K562 (cell line): Measurements from ENCODE around the gene MEFV. TPM values are rescaled to one million over a fixed set of nuclear protein-coding genes. Genes with fewer than 3 reads are reported as not detected.

Source experiments
- CREBBP ChIP-seq: IDR thresholded peaks from one replicate; pipeline ENCODE4 v1.6.1; 2012; ENCODE audit warnings: low read depth, mild to moderate bottlenecking, control low read depth, inconsistent platforms, low read length
- HNRNPH1 ChIP-seq: fragments of 200-400 bp; formaldehyde crosslinking; optimal IDR thresholded peaks from 2 replicates; pipeline ENCODE3; 2017; ENCODE audit warnings: low read depth, mild to moderate bottlenecking, low read length, moderate library complexity
- KDM4B ChIP-seq, 2 experiments: fragments of 450-650 bp in 1 of 2; sonication (generic) in 1 of 2; IDR thresholded peaks; 2 replicates each; pipeline ENCODE4 v1.6.1; 2016 to 2017; ENCODE audit warnings: borderline replicate concordance in 2 of 2, antibody characterized with exemption in 1 of 2, low read depth in 1 of 2, mild to moderate bottlenecking in 1 of 2
- MAFG ChIP-seq: fragments of 450-650 bp; conservative IDR thresholded peaks from 2 replicates; pipeline ENCODE4 v1.6.1; 2016; ENCODE audit warnings: missing genetic modification characterization, missing compliant biosample characterization
- MCM5 ChIP-seq: fragments of 450-650 bp; IDR thresholded peaks from 2 replicates; pipeline ENCODE4 v1.6.1; 2016; ENCODE audit warnings: low read depth
- MTA3 ChIP-seq: fragments of 450-650 bp; formaldehyde crosslinking; IDR thresholded peaks from 2 replicates; pipeline ENCODE4 v1.6.1; 2017; ENCODE audit warnings: mild to moderate bottlenecking, borderline replicate concordance
- PHTF2 ChIP-seq: fragments of 250-450 bp; sonication (Bioruptor Pico); IDR thresholded peaks from 2 replicates; pipeline ENCODE4 v1.5.0; 2021; ENCODE audit warnings: mild to moderate bottlenecking
- PML ChIP-seq: IDR thresholded peaks from 2 replicates; pipeline ENCODE4 v1.6.1; 2012; ENCODE audit warnings: low read length, inconsistent platforms
- RCOR1 ChIP-seq, 2 experiments: IDR thresholded peaks; 2 replicates each; pipeline ENCODE4 v1.6.1; 2012; ENCODE audit warnings: low read depth in 2 of 2, low read length in 2 of 2, borderline replicate concordance in 1 of 2, improper control_type of control experiment in 1 of 2
- RFX1 ChIP-seq: fragments of 450-650 bp; IDR thresholded peaks from 2 replicates; pipeline ENCODE4 v1.6.1; 2016; ENCODE audit warnings: mild to moderate bottlenecking, moderate library complexity
- RFX5 ChIP-seq: IDR thresholded peaks from 2 replicates; pipeline ENCODE4 v1.6.1; 2011; ENCODE audit warnings: low read depth, mild to moderate bottlenecking, improper control_type of control experiment, low read length
- SREBF1 ChIP-seq: fragments of 150-350 bp; IDR thresholded peaks from 2 replicates; pipeline ENCODE4 v1.6.1; 2014; ENCODE audit warnings: antibody characterized with exemption, low read depth, low read length, borderline replicate concordance
- TBL1XR1 ChIP-seq, 2 experiments: IDR thresholded peaks; 2 replicates each; pipeline ENCODE4 v1.6.1; 2012; ENCODE audit warnings: improper control_type of control experiment in 2 of 2, low read length in 2 of 2, mild to moderate bottlenecking in 1 of 2
- ZC3H11A ChIP-seq: IDR thresholded peaks from 2 replicates; pipeline ENCODE4 v1.6.1; 2012; ENCODE audit warnings: low read depth, low read length, improper control_type of control experiment
- ZNF224 ChIP-seq: sonication (generic); formaldehyde crosslinking; IDR thresholded peaks from 2 replicates; pipeline ENCODE4 v1.8.0; 2022; ENCODE audit warnings: mild to moderate bottlenecking, missing genetic modification reagents
- ZNF347 ChIP-seq: fragments of 450-650 bp; formaldehyde crosslinking; IDR thresholded peaks from 2 replicates; pipeline ENCODE4 v1.4.0; 2020; ENCODE audit warnings: low read depth, mild to moderate bottlenecking, moderate library complexity
- ZNF507 ChIP-seq: conservative IDR thresholded peaks from 2 replicates; pipeline ENCODE4 v1.6.1; 2017; ENCODE audit warnings: missing genetic modification characterization, missing compliant biosample characterization
- ZNF766 ChIP-seq: fragments of 200-800 bp; sonication (Bioruptor generic); conservative IDR thresholded peaks from 2 replicates; pipeline ENCODE4 v1.6.1; 2016; ENCODE audit warnings: missing genetic modification characterization, missing compliant biosample characterization
- polyA plus RNA-seq, 8 experiments: library from polyadenylated mRNA; depleted of rRNA in 4 of 8; stranded (reverse) in 5 of 8; unstranded in 3 of 8; fragments of >200 nt; fragmentation: Nextera tagmentation in 2 of 8; fragmentation: Illumina TruSeq in 1 of 8; extraction: Ambion mirVana in 2 of 8; extraction: Trizol in 1 of 8; gene quantifications; 2 replicates each; pipeline versions ENCODE4 v1.2.1 to v1.2.3, GENCODE V29; 2011 to 2014; ENCODE audit warnings: inconsistent platforms in 1 of 8, missing spikeins in 1 of 8
- total RNA-seq, 7 experiments: library from RNA; depleted of rRNA in 6 of 7; stranded (reverse); fragments of >200 nt in 6 of 7; fragmentation: Illumina TruSeq in 2 of 7; extraction: Trizol in 2 of 7; gene quantifications; 2 replicates each; pipeline versions ENCODE4 v1.2.1 to v1.2.3, GENCODE V29; 2011 to 2021; ENCODE audit warnings: low replicate concordance in 1 of 7
- TF ChIP-seq, protein P1 (sequence below): fragments of 450-650 bp; IDR thresholded peaks from 2 replicates; pipeline ENCODE4 v1.6.1; 2017; ENCODE audit warnings: antibody characterized with exemption
- TF ChIP-seq, protein P2 (sequence below): fragments of 450-650 bp; IDR thresholded peaks from 2 replicates; pipeline ENCODE4 v1.7.1; 2018; ENCODE audit warnings: mild to moderate bottlenecking, low read depth; ENCODE audit not compliant: partially characterized antibody
- TF ChIP-seq, protein P3 (sequence below): sonication (generic); formaldehyde crosslinking; IDR thresholded peaks from 2 replicates; pipeline ENCODE4 v1.9.0; 2022; ENCODE audit warnings: mild to moderate bottlenecking, missing genetic modification reagents
- TF ChIP-seq, protein P4 (sequence below): sonication (generic); IDR thresholded peaks from 2 replicates; pipeline ENCODE4 v1.6.1; 2016

Gene MEFV
- total and polyA plus RNA-seq, 9 of the 15 experiments (the other 6 are each of a cell fraction or from before 2014, with no cell fraction given), result 0.14 TPM; not detected in 8

DNA sequence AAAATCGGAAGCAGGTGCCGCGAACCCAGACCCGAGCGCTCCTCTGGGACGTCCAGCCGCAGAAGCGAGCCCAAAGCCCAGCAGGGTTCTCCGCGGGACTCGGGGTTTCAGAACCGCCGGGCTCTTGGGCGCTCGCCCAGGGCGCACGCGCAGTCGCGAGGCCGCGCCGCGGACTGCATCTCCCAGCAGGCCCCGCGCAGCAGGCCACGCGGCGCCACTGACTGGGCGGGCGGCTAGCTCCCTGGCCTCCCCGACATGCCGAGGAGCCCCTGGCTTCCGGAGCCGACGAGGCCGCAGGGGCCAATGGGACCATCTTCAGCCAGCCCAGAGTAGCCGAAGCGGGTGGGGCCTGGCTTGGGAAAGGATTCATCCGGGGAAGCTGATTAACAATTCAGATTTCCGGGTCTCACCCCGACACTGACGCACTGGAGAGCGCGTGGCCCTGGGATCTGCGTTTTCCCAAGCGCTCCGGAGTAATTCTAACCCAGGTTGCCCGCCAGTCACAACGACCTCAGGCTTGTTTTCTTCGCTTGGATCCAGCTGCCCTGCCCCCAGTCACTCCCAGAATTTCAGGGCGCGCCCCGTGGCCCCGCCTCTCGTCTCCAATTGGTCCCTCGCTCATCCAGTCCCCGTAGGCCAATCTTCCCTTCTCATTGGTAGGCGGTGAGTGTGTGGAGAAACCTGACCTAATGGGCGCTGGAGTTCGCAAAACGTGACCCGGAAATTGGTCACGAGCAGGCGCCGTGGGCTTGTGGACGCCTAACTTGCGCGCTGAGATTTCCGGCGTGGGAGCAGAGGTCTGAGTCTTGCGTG, 26.5 kb upstream of the MEFV start, which contains the start of gene ZNF263 (continued):
- peak in 1 of 2 experiments; percentile 34; a peak in 1 of 4 replicates for TF ChIP-seq KDM4B (IDR thresholded peaks at IDR 0.05; ENCODE audit: borderline replicate concordance in 2 of 2, low read depth in 1 of 2)
- no peak for TF ChIP-seq RFX5
- TF ChIP-seq MAFG, result no peak
- no peak for TF ChIP-seq ZNF347 (CRISPR knock-in tag)
- no peak for TF ChIP-seq PHTF2 (CRISPR knock-in tag)
- TF ChIP-seq SREBF1, result no peak
- TF ChIP-seq MCM5, result no peak
- peak; percentile 60; the same call in 1 of the 2 replicates for TF ChIP-seq MTA3
- TF ChIP-seq PML, result no peak; the same call in none of the 2 replicates
- TF ChIP-seq, protein P1, sequence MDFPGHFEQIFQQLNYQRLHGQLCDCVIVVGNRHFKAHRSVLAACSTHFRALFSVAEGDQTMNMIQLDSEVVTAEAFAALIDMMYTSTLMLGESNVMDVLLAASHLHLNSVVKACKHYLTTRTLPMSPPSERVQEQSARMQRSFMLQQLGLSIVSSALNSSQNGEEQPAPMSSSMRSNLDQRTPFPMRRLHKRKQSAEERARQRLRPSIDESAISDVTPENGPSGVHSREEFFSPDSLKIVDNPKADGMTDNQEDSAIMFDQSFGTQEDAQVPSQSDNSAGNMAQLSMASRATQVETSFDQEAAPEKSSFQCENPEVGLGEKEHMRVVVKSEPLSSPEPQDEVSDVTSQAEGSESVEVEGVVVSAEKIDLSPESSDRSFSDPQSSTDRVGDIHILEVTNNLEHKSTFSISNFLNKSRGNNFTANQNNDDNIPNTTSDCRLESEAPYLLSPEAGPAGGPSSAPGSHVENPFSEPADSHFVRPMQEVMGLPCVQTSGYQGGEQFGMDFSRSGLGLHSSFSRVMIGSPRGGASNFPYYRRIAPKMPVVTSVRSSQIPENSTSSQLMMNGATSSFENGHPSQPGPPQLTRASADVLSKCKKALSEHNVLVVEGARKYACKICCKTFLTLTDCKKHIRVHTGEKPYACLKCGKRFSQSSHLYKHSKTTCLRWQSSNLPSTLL, result no peak
- 0 out of 2 replicates have a peak, but pooled peaks have one; percentile 35 for TF ChIP-seq ZNF766 (CRISPR knock-in tag)
- TF ChIP-seq, protein P2, sequence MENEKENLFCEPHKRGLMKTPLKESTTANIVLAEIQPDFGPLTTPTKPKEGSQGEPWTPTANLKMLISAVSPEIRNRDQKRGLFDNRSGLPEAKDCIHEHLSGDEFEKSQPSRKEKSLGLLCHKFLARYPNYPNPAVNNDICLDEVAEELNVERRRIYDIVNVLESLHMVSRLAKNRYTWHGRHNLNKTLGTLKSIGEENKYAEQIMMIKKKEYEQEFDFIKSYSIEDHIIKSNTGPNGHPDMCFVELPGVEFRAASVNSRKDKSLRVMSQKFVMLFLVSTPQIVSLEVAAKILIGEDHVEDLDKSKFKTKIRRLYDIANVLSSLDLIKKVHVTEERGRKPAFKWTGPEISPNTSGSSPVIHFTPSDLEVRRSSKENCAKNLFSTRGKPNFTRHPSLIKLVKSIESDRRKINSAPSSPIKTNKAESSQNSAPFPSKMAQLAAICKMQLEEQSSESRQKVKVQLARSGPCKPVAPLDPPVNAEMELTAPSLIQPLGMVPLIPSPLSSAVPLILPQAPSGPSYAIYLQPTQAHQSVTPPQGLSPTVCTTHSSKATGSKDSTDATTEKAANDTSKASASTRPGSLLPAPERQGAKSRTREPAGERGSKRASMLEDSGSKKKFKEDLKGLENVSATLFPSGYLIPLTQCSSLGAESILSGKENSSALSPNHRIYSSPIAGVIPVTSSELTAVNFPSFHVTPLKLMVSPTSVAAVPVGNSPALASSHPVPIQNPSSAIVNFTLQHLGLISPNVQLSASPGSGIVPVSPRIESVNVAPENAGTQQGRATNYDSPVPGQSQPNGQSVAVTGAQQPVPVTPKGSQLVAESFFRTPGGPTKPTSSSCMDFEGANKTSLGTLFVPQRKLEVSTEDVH, result peak; percentile 88
- no peak for TF ChIP-seq RFX1
- TF ChIP-seq ZNF224, result no peak
- TF ChIP-seq HNRNPH1, result no peak
- TF ChIP-seq, protein P3, sequence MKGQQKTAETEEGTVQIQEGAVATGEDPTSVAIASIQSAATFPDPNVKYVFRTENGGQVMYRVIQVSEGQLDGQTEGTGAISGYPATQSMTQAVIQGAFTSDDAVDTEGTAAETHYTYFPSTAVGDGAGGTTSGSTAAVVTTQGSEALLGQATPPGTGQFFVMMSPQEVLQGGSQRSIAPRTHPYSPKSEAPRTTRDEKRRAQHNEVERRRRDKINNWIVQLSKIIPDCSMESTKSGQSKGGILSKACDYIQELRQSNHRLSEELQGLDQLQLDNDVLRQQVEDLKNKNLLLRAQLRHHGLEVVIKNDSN (CRISPR knock-in tag), result peak; percentile 95
- peak in 1 of 2 experiments; percentile 92; a peak in 2 of 4 replicates for TF ChIP-seq TBL1XR1 (IDR thresholded peaks at IDR 0.05; ENCODE audit: low read length in 2 of 2)
- peak in 1 of 2 experiments; percentile 79; a peak in 2 of 4 replicates for TF ChIP-seq RCOR1 (IDR thresholded peaks at IDR 0.05; ENCODE audit: borderline replicate concordance in 1 of 2, low read depth in 2 of 2, low read length in 2 of 2)
- no peak for TF ChIP-seq ZNF507 (tag)
- 0 out of 2 replicates have a peak, but pooled peaks have one; percentile 36 for TF ChIP-seq ZC3H11A
- TF ChIP-seq CREBBP, result no peak
- TF ChIP-seq, protein P4, sequence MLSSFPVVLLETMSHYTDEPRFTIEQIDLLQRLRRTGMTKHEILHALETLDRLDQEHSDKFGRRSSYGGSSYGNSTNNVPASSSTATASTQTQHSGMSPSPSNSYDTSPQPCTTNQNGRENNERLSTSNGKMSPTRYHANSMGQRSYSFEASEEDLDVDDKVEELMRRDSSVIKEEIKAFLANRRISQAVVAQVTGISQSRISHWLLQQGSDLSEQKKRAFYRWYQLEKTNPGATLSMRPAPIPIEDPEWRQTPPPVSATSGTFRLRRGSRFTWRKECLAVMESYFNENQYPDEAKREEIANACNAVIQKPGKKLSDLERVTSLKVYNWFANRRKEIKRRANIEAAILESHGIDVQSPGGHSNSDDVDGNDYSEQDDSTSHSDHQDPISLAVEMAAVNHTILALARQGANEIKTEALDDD, result peak; percentile 14; the same call in 1 of the 2 replicates
